Measurements from ENCODE around the gene NBR1.

Gene NBR1

GRCh38 chr17:43211480-43212402 lies 40.7 kb downstream of the NBR1 start, which contains the start of gene TMEM106A:
Gene TMEM106A, plus strand, starts transcription at chr17:43211875. Its CDS starts 1,167 bp downstream, at chr17:43213042.
- TF ChIP-seq GATA2 (IDR thresholded peaks at IDR 0.05; ENCODE audit: low read depth, low read length): no peak
- no peak for TF ChIP-seq GATA3 (IDR thresholded peaks at IDR 0.05; ENCODE audit: low read depth, low read length)

GRCh38 chr17:43212641-43213490 lies 41.9 kb downstream of the NBR1 start:
- TF ChIP-seq GATA3 (IDR thresholded peaks at IDR 0.05; ENCODE audit: low read depth, low read length): no peak
- TF ChIP-seq GATA2 (IDR thresholded peaks at IDR 0.05; ENCODE audit: low read depth, low read length): no peak

- TF ChIP-seq GATA3 (IDR thresholded peaks at IDR 0.05; ENCODE audit: low read depth, low read length): no peak
- no peak for TF ChIP-seq GATA2 (IDR thresholded peaks at IDR 0.05; ENCODE audit: low read depth, low read length)
These were observed 42.5 kb downstream of the NBR1 start for GRCh38 chr17:43213545-43213944.

GRCh38 chr17:43215341-43215740 lies 44.3 kb downstream of the NBR1 start:
- TF ChIP-seq GATA2 (IDR thresholded peaks at IDR 0.05; ENCODE audit: low read depth, low read length) (no peak), GATA3 (IDR thresholded peaks at IDR 0.05; ENCODE audit: low read depth, low read length) (no peak)

- no peak for TF ChIP-seq GATA2 (IDR thresholded peaks at IDR 0.05; ENCODE audit: low read depth, low read length)
- no peak for TF ChIP-seq GATA3 (IDR thresholded peaks at IDR 0.05; ENCODE audit: low read depth, low read length)
These were observed 45.4 kb downstream of the NBR1 start for GRCh38 chr17:43216369-43216761.

- TF ChIP-seq GATA3 (IDR thresholded peaks at IDR 0.05; ENCODE audit: low read depth, low read length) (no peak), GATA2 (IDR thresholded peaks at IDR 0.05; ENCODE audit: low read depth, low read length) (no peak)
These were observed 46.0 kb downstream of the NBR1 start for GRCh38 chr17:43216762-43217613.

- no peak for TF ChIP-seq GATA2 (IDR thresholded peaks at IDR 0.05; ENCODE audit: low read depth, low read length)
- TF ChIP-seq GATA3 (IDR thresholded peaks at IDR 0.05; ENCODE audit: low read depth, low read length): no peak
These were observed 46.6 kb downstream of the NBR1 start for GRCh38 chr17:43217614-43218087.

- TF ChIP-seq GATA2 (IDR thresholded peaks at IDR 0.05; ENCODE audit: low read depth, low read length) (no peak), GATA3 (IDR thresholded peaks at IDR 0.05; ENCODE audit: low read depth, low read length) (no peak)
These were observed 48.0 kb downstream of the NBR1 start for GRCh38 chr17:43219001-43219400.

- TF ChIP-seq GATA2 (IDR thresholded peaks at IDR 0.05; ENCODE audit: low read depth, low read length) (no peak), GATA3 (IDR thresholded peaks at IDR 0.05; ENCODE audit: low read depth, low read length) (no peak)
These were observed 48.8 kb downstream of the NBR1 start for GRCh38 chr17:43219746-43220380.

GRCh38 chr17:43220511-43221125 lies 49.6 kb downstream of the NBR1 start:
- TF ChIP-seq GATA2 (IDR thresholded peaks at IDR 0.05; ENCODE audit: low read depth, low read length) (no peak), GATA3 (IDR thresholded peaks at IDR 0.05; ENCODE audit: low read depth, low read length) (no peak)

GRCh38 chr17:43224146-43224705 lies 53.2 kb downstream of the NBR1 start:
- TF ChIP-seq GATA2 (IDR thresholded peaks at IDR 0.05; ENCODE audit: low read depth, low read length) (no peak), GATA3 (IDR thresholded peaks at IDR 0.05; ENCODE audit: low read depth, low read length) (no peak)

- no peak for TF ChIP-seq GATA2 (IDR thresholded peaks at IDR 0.05; ENCODE audit: low read depth, low read length)
- TF ChIP-seq GATA3 (IDR thresholded peaks at IDR 0.05; ENCODE audit: low read depth, low read length): no peak
These were observed 55.4 kb downstream of the NBR1 start for GRCh38 chr17:43226393-43226792.
